HG02763 (cell line): ENCODE data around the gene MTR.
A peak's percentile ranks its signal among the peaks of the same experiment; 100 is the strongest.

Experiments
- ATAC-seq: cut with Tn5 transposase; IDR thresholded peaks from one replicate; pipeline ENCODE4 v1.9.1; 2021; ENCODE audit warnings: mild to moderate bottlenecking, moderate library complexity; ENCODE audit not compliant: unreplicated experiment

The MTR gene

GRCh38 chr1:236774926-236775325 is 20.2 kb upstream of the MTR start:
- no peak for ATAC-seq

DNA sequence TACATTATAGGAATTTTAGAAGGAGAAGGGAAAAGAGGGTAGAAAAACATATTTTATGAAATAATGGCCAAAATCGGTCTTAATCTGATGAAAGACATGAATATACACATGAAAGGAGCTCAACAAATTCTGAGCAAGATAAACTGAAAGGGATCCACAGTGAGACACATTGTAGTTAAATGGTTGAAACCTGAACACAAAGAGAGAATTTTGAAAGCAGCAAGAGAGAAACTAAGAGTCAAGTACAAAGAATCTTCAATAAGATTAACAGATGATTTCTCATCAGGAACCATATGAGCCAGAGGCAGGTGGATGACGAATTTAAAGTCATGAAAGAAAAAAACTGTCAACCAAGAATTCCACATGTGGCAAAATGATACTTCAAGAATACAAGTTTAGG is 15.8 kb upstream of the MTR start:
- ATAC-seq = no peak

DNA sequence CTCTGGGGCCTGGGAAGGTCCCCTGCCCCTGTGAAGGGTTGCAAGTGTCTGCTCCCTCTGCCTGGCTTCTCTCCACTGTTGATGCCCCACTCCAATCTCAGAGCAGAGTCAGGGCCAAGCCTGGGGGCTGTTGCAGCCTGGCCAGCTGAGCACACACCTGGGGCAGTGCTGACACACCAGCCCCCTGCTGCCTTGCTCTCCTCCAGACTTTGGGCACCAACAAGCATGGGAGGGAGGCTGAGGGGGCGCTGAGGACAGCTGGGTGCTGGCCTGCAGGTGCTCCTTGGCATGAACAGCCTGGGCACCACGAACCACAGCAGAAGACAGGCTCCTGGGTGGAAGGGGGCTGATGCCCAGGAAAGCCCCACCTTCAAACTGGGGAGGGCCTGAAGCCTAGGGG is 9.6 kb upstream of the MTR start:
- ATAC-seq = no peak

GRCh38 chr1:236786453-236786852 is 8.6 kb upstream of the MTR start:
- no peak for ATAC-seq

DNA sequence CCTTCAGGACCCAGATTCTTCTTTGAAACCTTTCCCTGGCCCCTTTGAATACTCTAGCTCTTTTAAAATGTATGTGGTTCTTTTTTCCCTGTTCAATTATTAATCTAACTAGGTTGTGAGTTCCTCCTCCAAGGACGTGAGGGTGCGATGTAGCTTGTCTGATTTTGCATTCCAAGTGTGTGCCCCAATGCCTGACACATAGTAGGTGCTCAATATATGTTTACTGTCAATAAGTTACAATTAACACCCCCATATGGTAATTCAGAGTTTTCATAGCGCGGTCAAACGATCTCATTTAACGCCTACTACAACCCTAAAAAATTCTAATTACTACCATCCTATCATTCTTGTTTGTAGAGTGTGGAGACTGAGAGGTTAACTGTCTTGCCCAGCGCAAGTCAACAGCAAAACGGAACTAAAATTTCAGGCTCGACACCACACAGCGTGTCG is 482 bp upstream of the MTR start:
- ATAC-seq = no peak

DNA sequence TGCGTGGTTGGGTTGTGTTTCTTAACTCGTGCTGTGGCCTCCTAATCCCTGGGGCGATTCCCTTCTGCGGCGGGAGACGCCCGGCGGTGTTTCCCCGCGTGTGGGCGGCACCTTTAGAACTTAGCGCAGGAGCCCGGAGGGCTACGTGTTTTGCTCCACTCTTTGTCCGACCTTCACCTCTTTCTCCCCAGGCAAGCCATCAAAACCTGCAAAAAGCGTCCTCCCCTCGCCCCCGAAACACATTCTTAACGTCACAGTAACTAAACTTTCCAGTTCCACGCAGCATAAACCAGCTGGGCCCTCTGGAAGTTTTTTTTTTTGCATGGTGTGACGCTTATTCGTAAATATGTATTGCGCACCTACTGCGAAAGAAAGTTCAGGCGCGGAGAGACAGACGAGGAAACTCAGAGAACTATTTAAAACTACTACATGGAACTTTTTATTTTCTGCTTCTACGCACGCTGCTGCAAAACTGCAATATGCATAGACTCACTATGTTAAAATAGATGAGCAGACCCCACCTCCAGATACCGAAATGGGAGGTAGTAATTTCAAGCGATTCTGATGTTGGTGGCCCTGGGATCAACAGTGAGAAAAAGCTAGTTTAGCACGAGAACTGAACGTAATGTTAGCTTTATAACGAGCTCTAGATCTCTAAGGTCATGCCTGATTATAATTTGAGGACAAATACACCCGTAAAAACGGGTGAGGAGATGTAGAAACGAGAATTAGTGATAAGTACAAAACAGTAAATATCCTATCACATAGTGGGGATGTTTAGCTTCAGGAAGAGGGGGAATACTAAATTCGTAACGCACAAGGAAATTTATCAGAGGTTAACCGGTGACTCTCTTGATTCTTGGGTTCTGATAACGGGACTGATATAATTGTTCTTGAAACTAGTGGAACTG is 920 bp downstream of the MTR start:
- ATAC-seq = peak; percentile 27

- ATAC-seq = no peak
Measured at GRCh38 chr1:236799001-236799400, 3.9 kb downstream of the MTR start.

GRCh38 chr1:236800002-236800620 is 5.0 kb downstream of the MTR start:
- ATAC-seq = no peak

- no peak for ATAC-seq
Measured at GRCh38 chr1:236800623-236801022, 5.5 kb downstream of the MTR start.

DNA sequence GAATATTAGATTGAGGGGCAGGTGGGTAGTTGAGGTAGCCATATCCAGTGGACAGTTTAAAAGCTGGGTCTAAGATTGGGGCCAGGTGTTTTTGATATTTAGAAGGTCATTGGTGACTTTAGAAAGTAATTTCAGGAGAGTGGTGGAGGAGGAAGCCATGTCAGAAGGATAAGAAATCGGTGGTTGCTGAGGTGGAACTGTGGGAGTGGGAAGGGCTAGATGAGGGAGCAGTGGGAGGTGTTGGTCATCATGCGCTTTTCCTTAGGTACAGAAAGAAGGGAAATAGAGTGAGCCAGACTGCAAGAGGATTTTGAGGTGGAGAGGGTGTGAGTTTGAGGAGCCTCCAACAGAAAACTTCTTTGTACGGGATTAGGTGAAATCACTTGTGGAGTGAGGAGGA is 7.2 kb downstream of the MTR start:
- ATAC-seq = no peak

GRCh38 chr1:236806634-236807033 is 11.5 kb downstream of the MTR start:
- ATAC-seq = no peak

GRCh38 chr1:236808005-236808404 is 12.9 kb downstream of the MTR start:
- ATAC-seq = no peak

- no peak for ATAC-seq
Measured at GRCh38 chr1:236808564-236809130, 13.6 kb downstream of the MTR start.

GRCh38 chr1:236809148-236809547 is 14.1 kb downstream of the MTR start:
- ATAC-seq = no peak

DNA sequence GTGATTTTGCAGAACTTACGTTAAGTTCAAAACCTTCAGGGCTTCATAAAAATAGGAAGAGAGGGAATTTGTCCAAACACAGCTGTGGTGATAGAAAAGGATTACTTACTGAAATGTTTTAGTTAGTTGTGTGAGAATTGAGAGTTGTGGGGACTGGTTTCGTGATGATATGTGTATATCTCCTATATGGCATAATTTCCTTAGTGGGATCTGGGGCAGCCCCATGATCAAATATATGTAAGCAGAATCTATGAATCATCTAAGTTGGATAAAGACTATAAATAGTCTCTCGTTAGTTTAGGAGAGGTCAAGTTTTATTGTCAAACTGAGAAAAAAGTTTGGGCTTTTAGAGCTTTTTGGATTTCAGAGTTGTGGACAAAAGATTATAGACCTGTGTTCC is 14.9 kb downstream of the MTR start:
- no peak for ATAC-seq

DNA sequence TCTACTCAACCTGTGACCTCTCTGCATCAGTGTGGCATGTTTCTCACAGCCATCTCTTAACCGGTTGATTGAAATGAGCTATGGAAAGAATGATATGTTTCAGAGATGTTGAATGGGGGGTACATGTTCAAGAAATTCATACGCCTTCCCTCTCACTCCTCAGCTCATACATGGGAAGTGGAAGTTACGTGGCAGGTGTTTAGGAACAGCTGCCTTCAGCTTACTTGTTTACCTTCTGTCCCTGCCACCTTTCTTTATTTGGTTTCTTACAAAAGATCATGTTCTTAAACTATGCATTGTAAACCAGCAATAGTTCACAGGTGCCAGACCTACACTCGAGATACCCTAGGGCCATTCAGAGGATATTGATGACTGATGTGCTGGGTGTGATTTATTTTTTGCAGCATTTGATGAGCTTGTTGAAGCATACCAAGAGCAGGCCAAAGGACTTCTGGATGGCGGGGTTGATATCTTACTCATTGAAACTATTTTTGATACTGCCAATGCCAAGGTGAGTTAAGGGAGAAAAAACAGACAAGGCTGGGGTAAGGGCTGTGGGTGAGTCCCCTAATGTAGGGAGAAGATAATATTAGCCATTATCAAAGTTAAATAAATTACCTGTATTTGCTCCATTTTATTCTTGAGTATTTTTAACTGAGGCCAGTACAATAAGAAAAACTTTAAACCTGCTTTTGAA is 17.4 kb downstream of the MTR start:
- no peak for ATAC-seq

- ATAC-seq = no peak
Measured at GRCh38 chr1:236815941-236816340, 20.8 kb downstream of the MTR start.

DNA sequence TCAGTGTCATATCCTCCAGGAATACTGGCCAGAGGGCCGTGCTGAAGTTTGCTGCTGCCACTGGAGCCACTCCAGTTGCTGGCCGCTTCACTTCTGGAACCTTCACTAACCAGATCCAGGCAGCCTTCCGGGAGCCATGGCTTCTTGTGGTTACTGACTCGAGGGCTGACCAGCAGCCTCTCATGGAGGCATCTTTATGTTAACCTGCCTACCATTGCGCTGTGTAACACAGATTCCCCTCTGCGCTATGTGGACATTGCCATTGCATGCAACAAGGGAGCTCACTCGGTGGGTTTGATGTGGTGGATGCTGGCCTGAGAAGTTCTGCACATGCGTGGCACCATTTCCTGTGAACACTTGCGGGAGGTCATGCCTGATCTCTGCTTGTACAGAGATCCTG is 24.8 kb downstream of the MTR start:
- no peak for ATAC-seq

GRCh38 chr1:236821091-236821627 is 26.1 kb downstream of the MTR start:
- ATAC-seq = no peak

- ATAC-seq = no peak
Measured at GRCh38 chr1:236823559-236823958, 28.5 kb downstream of the MTR start.

- ATAC-seq = no peak
Measured at GRCh38 chr1:236829085-236829484, 34.0 kb downstream of the MTR start.
